ENCODE data around the gene TRIM26. TPM values are rescaled to one million over a fixed set of nuclear protein-coding genes. Genes with fewer than 3 reads are reported as not detected.
"Not testable (repeated sequence)": the region's sequence is repeated elsewhere in the genome, so short reads cannot be mapped to it uniquely, and the experiment has no call there.

The TRIM26 gene
- total and polyA plus RNA-seq, 7 donors = 13.1 to 36.4 (median 15.6) TPM

GRCh38 chr6:30258204-30258603 lies 45.0 kb upstream of the TRIM26 start:
- ATAC-seq = no peak
- no peak for DNase-seq
- intact Hi-C loops (cut with DNase I) = no loop called here
- Histone ChIP-seq H3K4me1 (no peaks in the 10 kb centered on the region), H3K9me3 (no peaks in the 10 kb centered on the region), H3K27ac (no peak overlapping the region), H3K27me3 (ENCODE audit: insufficient read depth in 3 of 3, low read length in 2 of 3) (peaks cover 0 to 9% (median 0%) of the 10 kb centered on the region in 3 donors), H3K36me3 (ENCODE audit: insufficient read depth in 1 of 2, low read depth in 1 of 2) (no peaks in the 10 kb centered on the region), H3K4me3 (no peak overlapping the region)
- WGBS, 3 donors = 61 to 73% (median 73%) methylated on average over 3 of the region's 3 CpGs
- no peak for TF ChIP-seq CTCF (IDR thresholded peaks at IDR 0.05)

GRCh38 chr6:30252417-30252816 lies 39.2 kb upstream of the TRIM26 start:
- H3K27me3 ChIP-seq (ENCODE audit: insufficient read depth in 3 of 3, low read length in 2 of 3); H3K4me3 ChIP-seq; intact Hi-C loops (cut with DNase I); DNase-seq; H3K4me1 ChIP-seq; H3K27ac ChIP-seq; ATAC-seq; H3K9me3 ChIP-seq; H3K36me3 ChIP-seq (ENCODE audit: insufficient read depth in 1 of 2, low read depth in 1 of 2): not testable (repeated sequence)
- 93 to 100% (median 98%) methylated on average over 1 of the region's 1 CpG for WGBS, 3 donors

GRCh38 chr6:30244560-30244959 lies 31.4 kb upstream of the TRIM26 start:
- Histone ChIP-seq H3K4me3 (no peak overlapping the region), H3K9me3 (no peaks in the 10 kb centered on the region), H3K27me3 (ENCODE audit: insufficient read depth in 3 of 3, low read length in 2 of 3) (no peaks in the 10 kb centered on the region), H3K4me1 (no peaks in the 10 kb centered on the region), H3K27ac (no peak overlapping the region), H3K36me3 (ENCODE audit: insufficient read depth in 1 of 2, low read depth in 1 of 2) (no peaks in the 10 kb centered on the region)
- DNase-seq (no peak), ATAC-seq (no peak)
- TF ChIP-seq CTCF (IDR thresholded peaks at IDR 0.05) = no peak
- WGBS, 3 donors = 90 to 92% (median 91%) methylated on average over 3 of the region's 3 CpGs
- intact Hi-C loops (cut with DNase I) = no loop called here

GRCh38 chr6:30238178-30238795 lies 25.1 kb upstream of the TRIM26 start:
- intact Hi-C loops (cut with DNase I) = no loop called here
- 46 to 59% (median 54%) methylated on average over 6 of the region's 6 CpGs for WGBS, 3 donors
- TF ChIP-seq CTCF (IDR thresholded peaks at IDR 0.05) = peak; percentile 20

GRCh38 chr6:30234356-30234755 lies 21.1 kb upstream of the TRIM26 start:
- no peak for DNase-seq
- peaks cover 0 to 6% (median 0%) of the 10 kb centered on the region in 3 donors for H3K27me3 ChIP-seq (ENCODE audit: insufficient read depth in 3 of 3, low read length in 2 of 3)
- H3K36me3 ChIP-seq (ENCODE audit: insufficient read depth in 1 of 2, low read depth in 1 of 2) = no peaks in the 10 kb centered on the region
- WGBS, 3 donors = 34 to 44% (median 37%) methylated on average over 2 of the region's 2 CpGs
- no peak overlapping the region for H3K4me3 ChIP-seq
- ATAC-seq = no peak
- intact Hi-C loops (cut with DNase I) = no loop called here
- H3K4me1 ChIP-seq = no peaks in the 10 kb centered on the region
- no peaks in the 10 kb centered on the region for H3K9me3 ChIP-seq
- TF ChIP-seq CTCF (IDR thresholded peaks at IDR 0.05) = no peak
- H3K27ac ChIP-seq = no peak overlapping the region

More at GRCh38 chr6:30238178-30238795, 25.1 kb upstream of the TRIM26 start:
- no peaks in the 10 kb centered on the region for H3K9me3 ChIP-seq
- H3K4me3 ChIP-seq = no peak overlapping the region
- ATAC-seq (no peak), DNase-seq (no peak)
- H3K4me1 ChIP-seq = no peaks in the 10 kb centered on the region
- no peak overlapping the region for H3K27ac ChIP-seq
- H3K36me3 ChIP-seq (ENCODE audit: insufficient read depth in 1 of 2, low read depth in 1 of 2) = no peaks in the 10 kb centered on the region
- H3K27me3 ChIP-seq (ENCODE audit: insufficient read depth in 3 of 3, low read length in 2 of 3) = peaks cover 0 to 6% (median 0%) of the 10 kb centered on the region in 3 donors

All from psoas muscle (tissue), 8 donors.